ENCODE data around the gene MIAT. TPM values are rescaled to one million over a fixed set of nuclear protein-coding genes. Genes with fewer than 3 reads are reported as not detected.

Gene MIAT
- total RNA-seq: 1.3 and 1.4 TPM in 2 replicates
- long read RNA-seq: 0 reads

DNA sequence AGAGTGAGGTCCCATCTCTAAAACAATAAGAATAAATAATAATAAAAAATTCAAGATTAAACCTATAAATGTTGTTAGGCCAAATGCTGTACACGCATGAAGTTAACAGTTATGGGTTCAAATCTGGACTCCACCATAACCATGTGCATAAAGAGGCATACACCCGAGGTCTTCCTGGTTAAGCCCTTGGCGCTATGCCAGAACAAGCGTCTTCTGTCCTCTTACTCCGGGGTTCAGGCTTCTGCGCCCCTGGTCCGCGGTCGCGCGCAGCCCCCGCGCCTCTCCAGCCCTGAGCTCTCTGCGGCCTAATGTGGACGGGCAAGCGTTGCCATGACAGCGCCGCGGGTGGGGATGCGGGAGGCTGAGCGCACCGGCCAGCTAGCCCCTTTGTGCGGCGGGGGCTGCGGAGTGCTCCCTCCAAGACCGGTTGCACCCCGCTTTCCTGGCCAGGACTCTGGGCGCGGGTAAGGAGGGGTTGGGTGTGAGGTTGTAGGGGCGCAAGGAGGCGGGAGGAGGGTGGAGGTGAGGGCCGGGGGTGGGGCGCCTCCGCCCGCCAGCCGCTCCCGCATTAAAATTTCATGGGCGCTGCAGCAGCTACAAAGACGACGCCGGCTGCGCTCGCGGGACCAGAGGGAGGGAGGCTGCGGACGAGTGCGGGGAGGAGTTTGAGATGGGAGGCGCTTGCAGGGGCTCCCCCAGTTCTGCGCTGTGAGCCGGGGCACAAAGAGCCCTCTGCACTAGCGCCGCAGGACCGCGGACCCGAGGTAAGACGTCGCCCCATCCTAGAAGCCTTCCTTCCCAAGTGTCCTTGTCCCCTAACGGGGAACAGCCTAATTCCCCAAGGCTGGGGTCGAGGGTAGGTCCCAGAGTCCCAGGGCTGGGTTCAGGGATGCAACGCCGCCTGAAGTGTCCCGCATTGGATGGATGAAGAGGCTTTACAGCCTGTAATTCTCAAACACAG lies at the start of gene MIAT:
Gene MIAT, plus strand, starts transcription at position 698 of the 961 bp plus-strand sequence.
- DNase-seq (ENCODE audit: low spot score, unreplicated experiment): no peak
- TF ChIP-seq CTCF (IDR thresholded peaks at IDR 0.05; ENCODE audit: unreplicated experiment): no peak
- no peak within 1 kb of the TSS for H3K27ac Mint-ChIP-seq
- no peaks in the 10 kb centered on the region for H3K9me3 Mint-ChIP-seq (ENCODE audit: low read depth)
- H3K4me3 Mint-ChIP-seq (ENCODE audit: low read depth): peak within 1 kb of the TSS; percentile 33
- H3K4me1 Mint-ChIP-seq (ENCODE audit: low read depth): peaks cover 6% of the 10 kb centered on the region
- no peaks in the 10 kb centered on the region for H3K36me3 Mint-ChIP-seq (ENCODE audit: insufficient read depth)
- H3K27me3 Mint-ChIP-seq: peaks cover 75% of the 10 kb centered on the region

GRCh38 chr22:26608129-26608528 lies 49.3 kb upstream of the MIAT start:
- H3K27me3 Mint-ChIP-seq: peaks cover 17% of the 10 kb centered on the region
- H3K9me3 Mint-ChIP-seq (ENCODE audit: low read depth): no peaks in the 10 kb centered on the region
- no peak for TF ChIP-seq CTCF (IDR thresholded peaks at IDR 0.05; ENCODE audit: unreplicated experiment)
- H3K27ac Mint-ChIP-seq: no peak overlapping the region
- H3K36me3 Mint-ChIP-seq (ENCODE audit: insufficient read depth): no peaks in the 10 kb centered on the region
- no peak overlapping the region for H3K4me3 Mint-ChIP-seq (ENCODE audit: low read depth)
- H3K4me1 Mint-ChIP-seq (ENCODE audit: low read depth): no peaks in the 10 kb centered on the region
- DNase-seq (ENCODE audit: low spot score, unreplicated experiment): no peak

DNA sequence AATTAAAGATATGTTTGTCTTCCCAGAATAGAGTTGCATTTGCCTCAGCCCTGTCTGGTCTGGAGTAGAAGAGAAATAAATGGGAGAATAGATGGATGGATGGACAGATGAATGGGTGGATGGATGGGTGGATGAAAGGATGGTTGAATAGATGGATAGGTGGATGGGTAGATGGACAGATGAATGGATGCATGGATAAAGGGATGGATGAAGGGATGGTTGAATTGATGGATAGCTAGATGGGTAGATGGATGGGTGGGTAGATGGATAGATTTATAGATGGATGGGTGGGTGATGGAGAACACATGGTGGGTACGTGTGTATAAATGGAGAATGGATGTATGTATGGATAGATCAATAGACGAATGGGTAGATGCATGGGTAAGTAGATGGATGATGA lies 48.1 kb upstream of the MIAT start:
- DNase-seq (ENCODE audit: low spot score, unreplicated experiment): no peak
- TF ChIP-seq CTCF (IDR thresholded peaks at IDR 0.05; ENCODE audit: unreplicated experiment): no peak
- Mint-ChIP-seq H3K9me3 (ENCODE audit: low read depth) (no peaks in the 10 kb centered on the region), H3K36me3 (ENCODE audit: insufficient read depth) (no peaks in the 10 kb centered on the region), H3K4me1 (ENCODE audit: low read depth) (no peaks in the 10 kb centered on the region), H3K4me3 (ENCODE audit: low read depth) (no peak overlapping the region), H3K27me3 (peaks cover 28% of the 10 kb centered on the region), H3K27ac (no peak overlapping the region)

DNA sequence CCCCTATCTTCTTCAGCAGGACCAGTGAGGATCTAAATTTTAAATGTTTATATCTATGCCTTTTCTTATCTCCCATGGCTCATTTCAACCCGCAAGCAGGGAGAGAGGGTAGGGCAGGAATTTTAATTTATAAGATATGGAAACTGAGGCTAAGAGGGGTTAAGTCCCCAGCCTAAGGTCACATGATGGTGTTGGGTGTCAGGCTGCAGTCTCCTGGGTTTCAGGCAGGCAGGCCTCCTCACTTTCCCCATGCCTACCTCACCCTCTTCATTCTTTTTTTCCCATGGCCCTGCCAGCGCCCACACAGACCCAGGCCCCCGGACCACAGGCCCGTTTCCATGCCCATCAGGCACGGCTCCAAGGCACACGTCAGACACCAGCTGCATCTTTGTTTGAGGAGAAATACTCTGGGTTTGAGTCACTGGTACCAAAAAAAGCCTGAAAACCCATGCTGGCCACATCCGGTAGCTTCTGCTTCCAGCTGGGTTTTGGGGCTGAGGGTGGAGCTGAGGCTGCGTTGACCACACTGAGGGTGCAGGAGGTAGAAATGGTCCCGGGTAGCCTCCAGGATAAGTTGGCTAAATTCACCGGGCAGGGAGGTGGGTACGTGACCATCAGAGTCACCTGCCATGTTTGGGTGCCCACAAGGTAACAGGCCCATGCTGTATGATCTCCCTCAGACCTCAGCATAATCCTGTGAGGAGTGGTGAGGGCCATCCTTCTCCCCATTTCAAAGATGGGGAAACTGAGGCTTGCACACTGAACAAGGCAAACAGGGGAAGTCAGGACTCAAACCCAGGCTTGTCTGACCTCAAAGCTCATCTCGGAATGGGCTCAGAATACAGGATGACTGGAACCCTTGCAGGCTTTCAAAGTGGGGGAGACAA lies 47.1 kb upstream of the MIAT start:
- H3K4me1 Mint-ChIP-seq (ENCODE audit: low read depth): no peaks in the 10 kb centered on the region

More for the DNA sequence above, 47.1 kb upstream of the MIAT start:
- H3K27me3 Mint-ChIP-seq: peaks cover 34% of the 10 kb centered on the region
- H3K4me3 Mint-ChIP-seq (ENCODE audit: low read depth): no peak overlapping the region
- H3K9me3 Mint-ChIP-seq (ENCODE audit: low read depth): no peaks in the 10 kb centered on the region
- no peak overlapping the region for H3K27ac Mint-ChIP-seq
- no peak for TF ChIP-seq CTCF (IDR thresholded peaks at IDR 0.05; ENCODE audit: unreplicated experiment)
- DNase-seq (ENCODE audit: low spot score, unreplicated experiment): no peak
- H3K36me3 Mint-ChIP-seq (ENCODE audit: insufficient read depth): no peaks in the 10 kb centered on the region
